ENCODE measurements around the gene ZNF343.
"Not testable (repeated sequence)": the region's sequence is repeated elsewhere in the genome, so short reads cannot be mapped to it uniquely, and the experiment has no call there.

ZNF343 gene

DNA sequence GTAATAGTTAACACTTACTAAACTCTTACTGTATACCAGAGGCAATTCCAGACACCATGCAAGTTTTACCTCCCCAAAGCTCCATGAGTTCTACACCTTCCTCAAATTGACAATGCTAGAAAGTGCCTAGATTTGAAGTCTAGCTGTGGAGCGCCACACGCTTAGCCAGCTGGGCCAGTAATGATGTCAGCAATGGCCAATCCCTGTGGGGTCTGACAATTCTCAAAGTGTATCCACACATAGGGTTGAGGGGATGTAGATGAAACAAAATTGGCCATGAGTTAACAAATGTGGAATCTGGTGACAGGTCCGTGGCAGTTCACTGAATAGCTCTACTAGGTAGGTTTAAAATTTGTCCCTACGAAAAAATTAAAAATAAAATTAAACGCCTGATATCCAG lies 1.3 kb downstream of the ZNF343 start:
- Histone ChIP-seq H4K20me1 (ENCODE audit: insufficient read depth) (no peaks in the 10 kb centered on the region), H3K27me3 (ENCODE audit: insufficient read depth, low read depth) (no peaks in the 10 kb centered on the region), H3K4me2 (no peak overlapping the region), H3K4me3 (IDR thresholded peaks at IDR 0.05; ENCODE audit: insufficient read depth, low read depth, low read length) (no peak overlapping the region), H3K27ac (no peak overlapping the region), H3K4me1 (ENCODE audit: low read depth, poor library complexity, severe bottlenecking) (no peaks in the 10 kb centered on the region), H2AFZ (ENCODE audit: low read depth) (no peak overlapping the region), H3K9ac (no peak overlapping the region), H3K79me2 (ENCODE audit: insufficient read depth, low read depth) (no peaks in the 10 kb centered on the region), H3K36me3 (ENCODE audit: insufficient read depth) (no peaks in the 10 kb centered on the region)
- TF ChIP-seq, protein P1, sequence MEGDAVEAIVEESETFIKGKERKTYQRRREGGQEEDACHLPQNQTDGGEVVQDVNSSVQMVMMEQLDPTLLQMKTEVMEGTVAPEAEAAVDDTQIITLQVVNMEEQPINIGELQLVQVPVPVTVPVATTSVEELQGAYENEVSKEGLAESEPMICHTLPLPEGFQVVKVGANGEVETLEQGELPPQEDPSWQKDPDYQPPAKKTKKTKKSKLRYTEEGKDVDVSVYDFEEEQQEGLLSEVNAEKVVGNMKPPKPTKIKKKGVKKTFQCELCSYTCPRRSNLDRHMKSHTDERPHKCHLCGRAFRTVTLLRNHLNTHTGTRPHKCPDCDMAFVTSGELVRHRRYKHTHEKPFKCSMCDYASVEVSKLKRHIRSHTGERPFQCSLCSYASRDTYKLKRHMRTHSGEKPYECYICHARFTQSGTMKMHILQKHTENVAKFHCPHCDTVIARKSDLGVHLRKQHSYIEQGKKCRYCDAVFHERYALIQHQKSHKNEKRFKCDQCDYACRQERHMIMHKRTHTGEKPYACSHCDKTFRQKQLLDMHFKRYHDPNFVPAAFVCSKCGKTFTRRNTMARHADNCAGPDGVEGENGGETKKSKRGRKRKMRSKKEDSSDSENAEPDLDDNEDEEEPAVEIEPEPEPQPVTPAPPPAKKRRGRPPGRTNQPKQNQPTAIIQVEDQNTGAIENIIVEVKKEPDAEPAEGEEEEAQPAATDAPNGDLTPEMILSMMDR (conservative IDR thresholded peaks at IDR 0.05; ENCODE audit: low read depth, low read length), result no peak

DNA sequence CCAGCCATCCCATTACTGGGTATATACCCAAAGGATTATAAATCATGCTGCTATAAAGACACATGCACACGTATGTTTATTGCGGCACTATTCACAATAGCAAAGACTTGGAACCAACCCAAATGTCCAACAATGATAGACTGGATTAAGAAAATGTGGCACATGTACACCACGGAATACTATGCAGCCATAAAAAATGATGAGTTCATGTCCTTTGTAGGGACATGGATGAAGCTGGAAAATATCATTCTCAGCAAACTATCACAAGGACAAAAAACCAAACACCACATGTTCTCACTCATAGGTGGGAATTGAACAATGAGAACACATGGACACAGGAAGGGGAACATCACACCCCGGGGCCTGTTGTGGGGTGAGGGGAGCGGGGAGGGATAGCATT lies 2.3 kb downstream of the ZNF343 start:
- not testable (repeated sequence) for H2AFZ ChIP-seq (ENCODE audit: low read depth); H3K27me3 ChIP-seq (ENCODE audit: insufficient read depth, low read depth); H4K20me1 ChIP-seq (ENCODE audit: insufficient read depth); H3K27ac ChIP-seq; H3K9ac ChIP-seq; H3K4me1 ChIP-seq (ENCODE audit: low read depth, poor library complexity, severe bottlenecking); H3K79me2 ChIP-seq (ENCODE audit: insufficient read depth, low read depth); H3K4me3 ChIP-seq (IDR thresholded peaks at IDR 0.05; ENCODE audit: insufficient read depth, low read depth, low read length); H3K36me3 ChIP-seq (ENCODE audit: insufficient read depth); H3K4me2 ChIP-seq

DNA sequence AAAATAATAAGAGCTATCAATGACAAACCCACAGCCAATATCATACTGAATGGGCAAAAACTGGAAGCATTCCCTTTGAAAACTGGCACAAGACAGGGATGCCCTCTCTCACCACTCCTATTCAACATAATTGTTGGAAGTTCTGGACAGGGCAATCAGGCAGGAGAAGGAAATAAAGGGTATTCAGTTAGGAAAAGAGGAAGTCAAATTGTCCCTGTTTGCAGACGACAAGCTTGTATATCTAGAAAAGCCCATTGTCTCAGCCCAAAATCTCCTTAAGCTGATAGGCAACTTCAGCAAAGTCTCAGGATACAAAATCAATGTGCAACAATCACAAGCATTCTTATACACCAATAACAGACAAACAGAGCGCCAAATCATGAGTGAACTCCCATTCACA lies 3.9 kb downstream of the ZNF343 start:
- not testable (repeated sequence) for H3K79me2 ChIP-seq (ENCODE audit: insufficient read depth, low read depth); H3K27ac ChIP-seq; H4K20me1 ChIP-seq (ENCODE audit: insufficient read depth); H3K9ac ChIP-seq; H3K4me3 ChIP-seq (IDR thresholded peaks at IDR 0.05; ENCODE audit: insufficient read depth, low read depth, low read length); H3K27me3 ChIP-seq (ENCODE audit: insufficient read depth, low read depth); H3K4me2 ChIP-seq; H2AFZ ChIP-seq (ENCODE audit: low read depth); H3K4me1 ChIP-seq (ENCODE audit: low read depth, poor library complexity, severe bottlenecking); H3K36me3 ChIP-seq (ENCODE audit: insufficient read depth)

DNA sequence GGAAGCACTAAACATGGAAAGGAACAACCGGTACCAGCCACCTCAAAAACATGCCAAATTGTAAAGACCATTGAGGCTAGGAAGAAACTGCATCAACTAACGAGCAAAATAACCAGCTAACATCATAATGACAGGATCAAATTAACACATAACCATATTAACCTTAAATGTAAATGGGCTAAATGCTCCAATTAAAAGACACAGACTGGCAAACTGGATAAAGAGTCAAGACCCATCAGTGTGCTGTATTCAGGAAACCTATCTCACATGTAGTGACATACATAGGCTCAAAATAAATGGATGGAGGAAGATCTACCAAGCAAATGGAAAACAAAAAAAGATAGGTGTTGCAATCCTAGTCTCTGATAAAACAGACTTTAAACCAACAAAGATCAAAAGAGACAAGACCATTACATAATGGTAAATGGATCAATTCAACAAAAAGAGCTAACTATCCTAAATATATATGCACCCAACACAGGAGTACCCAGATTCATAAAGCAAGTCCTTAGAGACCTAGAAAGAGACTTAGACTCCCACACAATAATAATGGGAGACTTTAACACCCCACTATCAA lies 5.8 kb downstream of the ZNF343 start:
- H3K79me2 ChIP-seq (ENCODE audit: insufficient read depth, low read depth); H4K20me1 ChIP-seq (ENCODE audit: insufficient read depth); H3K27ac ChIP-seq; H2AFZ ChIP-seq (ENCODE audit: low read depth); H3K4me2 ChIP-seq; H3K4me3 ChIP-seq (IDR thresholded peaks at IDR 0.05; ENCODE audit: insufficient read depth, low read depth, low read length); H3K27me3 ChIP-seq (ENCODE audit: insufficient read depth, low read depth); H3K4me1 ChIP-seq (ENCODE audit: low read depth, poor library complexity, severe bottlenecking); H3K9ac ChIP-seq; H3K36me3 ChIP-seq (ENCODE audit: insufficient read depth): not testable (repeated sequence)

DNA sequence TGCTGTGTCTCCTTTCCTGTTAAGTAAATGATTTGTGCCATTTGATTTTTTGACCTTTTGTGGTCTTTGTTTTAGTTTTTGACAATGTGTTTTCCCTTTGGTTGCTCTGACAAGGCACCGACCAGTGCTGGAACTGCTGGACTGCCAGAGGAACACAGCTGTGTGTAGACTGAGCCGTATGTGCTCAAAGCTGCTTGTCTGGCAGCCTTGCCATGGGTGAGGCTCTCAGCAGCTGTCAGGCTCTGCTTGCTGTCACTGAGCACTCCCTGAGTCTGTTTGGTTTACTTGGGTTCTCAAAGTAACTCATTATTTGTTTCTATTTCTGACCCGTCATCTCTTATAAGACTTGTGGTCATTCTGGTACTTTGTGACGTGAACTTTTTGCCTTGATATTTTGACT lies 23.1 kb downstream of the ZNF343 start:
- no peak overlapping the region for H3K27ac ChIP-seq
- H3K9ac ChIP-seq, result no peak overlapping the region
- H2AFZ ChIP-seq (ENCODE audit: low read depth), result no peak overlapping the region
- no peaks in the 10 kb centered on the region for H3K27me3 ChIP-seq (ENCODE audit: insufficient read depth, low read depth)
- no peaks in the 10 kb centered on the region for H4K20me1 ChIP-seq (ENCODE audit: insufficient read depth)
- no peaks in the 10 kb centered on the region for H3K4me1 ChIP-seq (ENCODE audit: low read depth, poor library complexity, severe bottlenecking)
- H3K36me3 ChIP-seq (ENCODE audit: insufficient read depth), result no peaks in the 10 kb centered on the region
- H3K4me3 ChIP-seq (IDR thresholded peaks at IDR 0.05; ENCODE audit: insufficient read depth, low read depth, low read length), result no peak overlapping the region
- H3K4me2 ChIP-seq, result no peak overlapping the region
- no peaks in the 10 kb centered on the region for H3K79me2 ChIP-seq (ENCODE audit: insufficient read depth, low read depth)
- TF ChIP-seq, protein P1 (conservative IDR thresholded peaks at IDR 0.05; ENCODE audit: low read depth, low read length), result no peak

DNA sequence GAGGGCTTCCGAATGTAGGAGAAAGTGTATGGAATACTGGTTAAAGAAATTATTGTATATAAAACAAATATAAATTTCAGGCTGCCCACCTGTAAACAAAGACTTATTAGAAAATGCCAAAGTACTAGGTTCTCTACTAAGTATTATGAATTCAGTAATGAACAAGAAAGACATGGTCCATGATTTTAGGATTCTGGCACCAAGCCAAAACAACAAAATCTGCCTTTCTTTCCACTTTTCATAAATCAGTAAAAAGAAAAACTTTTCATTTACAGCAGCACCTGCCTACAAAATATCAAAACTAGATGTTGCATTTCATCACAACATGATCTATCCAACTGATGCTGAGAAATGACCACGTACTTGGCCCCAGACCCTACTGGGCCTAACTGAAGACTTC lies 23.6 kb downstream of the ZNF343 start:
- Histone ChIP-seq H3K9ac (no peak overlapping the region), H3K79me2 (ENCODE audit: insufficient read depth, low read depth) (no peaks in the 10 kb centered on the region), H3K36me3 (ENCODE audit: insufficient read depth) (no peaks in the 10 kb centered on the region), H3K27me3 (ENCODE audit: insufficient read depth, low read depth) (no peaks in the 10 kb centered on the region), H4K20me1 (ENCODE audit: insufficient read depth) (no peaks in the 10 kb centered on the region), H3K4me2 (no peak overlapping the region), H3K27ac (no peak overlapping the region), H3K4me1 (ENCODE audit: low read depth, poor library complexity, severe bottlenecking) (no peaks in the 10 kb centered on the region), H2AFZ (ENCODE audit: low read depth) (no peak overlapping the region), H3K4me3 (IDR thresholded peaks at IDR 0.05; ENCODE audit: insufficient read depth, low read depth, low read length) (no peak overlapping the region)
- TF ChIP-seq, protein P1 (conservative IDR thresholded peaks at IDR 0.05; ENCODE audit: low read depth, low read length), result no peak

Data from KMS-11 (cell line).